Right lobe of liver (tissue), 4 donors: ENCODE results near the gene BCOR.

Source experiments
- CTCF ChIP-seq, 4 donors: fragments of 200-600 bp in 3 of 4; fragments of 450-650 bp in 1 of 4; IDR thresholded peaks; one replicate each; pipeline versions ENCODE4 v1.5.1 to v1.8.0; 2016 to 2022; ENCODE audit warnings: antibody characterized with exemption in 4 of 4, mild to moderate bottlenecking in 2 of 4
- POLR2A ChIP-seq: fragments of 450-650 bp; IDR thresholded peaks from one replicate; pipeline ENCODE4 v1.6.1; 2017; ENCODE audit warnings: antibody characterized with exemption, mild to moderate bottlenecking
- donor health status: DM: no; HTN: no; CAD: no.
- donor health status: DM: no; HTN: no; CAD: no.
- donor health status: DM: no; HTN: yes; CAD: no.

- TF ChIP-seq CTCF (IDR thresholded peaks at IDR 0.05) (no peak), POLR2A (no peak)
These were observed 9.0 kb upstream of the BCOR start for GRCh38 chrX:40106676-40107290.
